Right renal cortex interstitium (tissue), 3 donors: ENCODE data around the gene NSG1. TPM values are rescaled to one million over a fixed set of nuclear protein-coding genes. Genes with fewer than 3 reads are reported as not detected.
"Not testable (repeated sequence)": the region's sequence is repeated elsewhere in the genome, so short reads cannot be mapped to it uniquely, and the experiment has no call there.

Experiments
- DNase-seq, 3 donors: peaks; one replicate each; pipeline ENCODE4 v3.0.0-alpha.2; 2013; ENCODE audit warnings: low read depth in 3 of 3, low spot score in 2 of 3
- polyA plus RNA-seq, 3 donors: library from polyadenylated mRNA; unstranded; fragments of 120-200 nt; gene quantifications; one replicate each; pipeline ENCODE4 v1.2.1, GENCODE V29; 2013; ENCODE audit not compliant: insufficient read length in 3 of 3

NSG1 gene
- polyA plus RNA-seq, 3 donors: 4.0 to 5.1 (median 4.5) TPM

- DNase-seq: no peak
These were observed 74.9 kb downstream of the NSG1 start for GRCh38 chr4:4461850-4462249.

- DNase-seq: no peak
These were observed 76.1 kb downstream of the NSG1 start for GRCh38 chr4:4462970-4463369.

GRCh38 chr4:4465238-4465637 is 78.3 kb downstream of the NSG1 start:
- DNase-seq: not testable (repeated sequence)

Other genes with a start within 250 kb of the NSG1 start
- gene OTOP1, start 160.2 kb upstream of the NSG1 start, polyA plus RNA-seq: under 1 TPM in 1 of 3 donors, not detected in 2; 0.10 TPM
- gene TMEM128, start 138.9 kb upstream of the NSG1 start, polyA plus RNA-seq: 10 to 100 TPM; 46.1 to 60.4 (median 47.4) TPM
- 10 to 100 TPM; 18.8 to 19.3 (median 19.1) TPM for gene LYAR, start 96.9 kb upstream of the NSG1 start, polyA plus RNA-seq
- gene ZBTB49, start 96.9 kb upstream of the NSG1 start, polyA plus RNA-seq: 10 to 100 TPM in 1 of 3 donors, 1 to 10 TPM in 2; 9.1 to 10.2 (median 10.0) TPM
- gene STX18, start 154.9 kb downstream of the NSG1 start, polyA plus RNA-seq: 10 to 100 TPM; 73.9 to 82.1 (median 80.7) TPM